ENCODE results near the gene GARIN5B.

The GARIN5B gene

GRCh38 chr19:55387736-55388497 lies 24.9 kb upstream of the GARIN5B start:
- DNase-seq, result no peak

DNA sequence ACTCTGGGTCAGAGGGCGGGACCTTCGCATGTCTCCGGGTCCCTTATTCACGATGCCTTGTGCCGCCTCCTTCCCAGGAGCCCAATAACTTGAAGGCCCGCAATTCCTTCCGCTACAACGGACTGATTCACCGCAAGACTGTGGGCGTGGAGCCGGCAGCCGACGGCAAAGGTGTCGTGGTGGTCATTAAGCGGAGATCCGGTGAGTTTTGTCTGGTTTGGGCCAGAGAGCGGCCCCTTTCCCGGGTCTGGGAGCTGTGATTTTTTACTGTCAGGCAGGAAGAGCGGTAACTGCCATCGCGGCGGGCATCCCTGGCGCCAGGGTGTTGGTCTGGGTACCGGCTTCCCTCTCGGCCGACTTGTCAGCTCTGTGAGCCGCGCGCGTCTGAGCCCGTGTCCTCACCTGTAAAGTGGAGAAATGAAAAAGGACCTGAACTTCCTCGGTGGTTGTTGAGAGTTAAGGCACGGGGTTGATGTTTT lies 23.5 kb upstream of the GARIN5B start:
- DNase-seq, result no peak

GRCh38 chr19:55385724-55386492 lies 22.8 kb upstream of the GARIN5B start, which contains the start of gene RPL28:
TSS of gene RPL28 (plus strand) at chr19:55385932. CDS start at chr19:55386358, 426 bp downstream.
- peak; percentile 98 for DNase-seq

DNA sequence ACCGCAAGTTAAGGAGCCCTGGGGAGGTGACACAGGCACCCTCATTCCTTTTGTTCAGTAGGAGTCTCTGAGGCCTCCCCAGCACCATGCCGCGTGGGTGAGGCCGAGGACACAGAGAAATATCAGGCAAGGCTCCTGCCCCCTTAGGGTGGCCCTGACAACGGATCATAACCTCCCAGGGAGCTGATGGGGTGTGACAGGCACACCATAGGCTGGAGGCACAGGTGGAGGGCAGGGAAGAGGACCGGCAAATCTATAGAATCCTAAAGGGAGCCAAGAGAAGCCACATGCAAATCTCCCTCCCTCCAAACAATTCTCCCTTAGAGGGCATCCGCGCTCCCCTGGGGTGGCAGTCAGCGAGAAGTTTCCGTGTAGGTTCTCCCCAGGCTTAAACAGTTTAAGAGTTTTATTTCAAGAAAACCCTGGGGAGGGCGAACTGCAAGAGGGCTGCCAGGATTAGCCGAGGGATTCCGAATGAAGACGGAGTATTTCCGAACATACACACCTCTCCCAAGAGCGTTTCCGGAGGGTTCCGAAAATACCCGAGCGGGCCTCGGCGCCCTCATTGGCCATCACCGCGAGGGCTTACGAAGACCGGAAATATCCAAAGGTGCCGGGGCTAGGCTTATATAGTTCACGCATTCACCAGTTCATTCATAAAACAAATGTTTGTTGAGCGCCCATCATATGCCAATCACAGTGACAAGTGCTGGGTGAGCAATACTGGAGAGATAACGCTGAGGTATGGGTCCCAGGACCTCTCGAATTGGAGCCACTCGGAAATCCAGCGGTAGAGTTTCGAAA lies 22.1 kb upstream of the GARIN5B start:
- peak; percentile 92 for DNase-seq

DNA sequence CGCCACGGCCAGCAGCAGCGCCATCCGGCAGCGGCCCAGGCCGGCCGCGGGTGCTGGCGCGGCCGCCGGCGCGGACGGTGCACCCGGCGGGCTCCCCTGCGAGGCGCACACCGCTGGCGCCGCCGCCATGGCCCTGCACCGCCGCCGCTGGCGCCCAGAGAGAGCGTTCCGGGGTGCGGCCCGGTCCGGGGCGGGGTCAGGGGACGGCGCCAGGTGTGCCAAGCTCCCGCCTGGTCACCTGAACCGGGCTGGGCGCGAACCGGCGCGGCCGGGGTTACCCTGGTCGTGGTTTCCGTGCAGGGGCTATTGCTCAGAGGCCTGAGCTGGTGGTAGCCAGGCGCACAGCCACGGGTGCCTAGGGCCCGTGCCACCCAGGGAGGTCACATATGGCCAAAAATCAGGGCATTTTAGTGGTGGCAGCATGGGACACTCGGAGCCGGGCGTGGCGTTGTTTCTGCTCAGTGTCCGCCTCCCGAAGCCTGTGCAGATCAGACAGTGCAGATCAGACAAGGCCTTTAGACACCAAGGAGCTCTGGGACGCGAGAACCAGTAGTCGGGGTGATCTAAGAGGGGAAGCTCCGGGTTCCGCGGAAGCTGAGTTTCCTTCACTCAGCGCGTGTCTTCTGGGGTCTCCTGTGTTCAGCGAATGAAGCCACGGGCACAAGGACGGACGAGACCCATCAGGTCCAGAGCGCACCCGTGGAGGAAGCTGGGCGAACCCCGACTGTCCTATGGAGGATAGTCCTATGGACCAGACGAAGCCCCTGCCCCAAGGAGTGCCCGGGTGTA lies 21.3 kb upstream of the GARIN5B start, which contains the start of gene TMEM238:
TMEM238 (minus strand) TSS at position 162 of the 789 bp plus-strand sequence; CDS start at position 129, 33 bp downstream.
- DNase-seq, result peak; percentile 72

- DNase-seq, result peak; percentile 82
These were observed 20.4 kb upstream of the GARIN5B start for GRCh38 chr19:55383279-55384130.

DNA sequence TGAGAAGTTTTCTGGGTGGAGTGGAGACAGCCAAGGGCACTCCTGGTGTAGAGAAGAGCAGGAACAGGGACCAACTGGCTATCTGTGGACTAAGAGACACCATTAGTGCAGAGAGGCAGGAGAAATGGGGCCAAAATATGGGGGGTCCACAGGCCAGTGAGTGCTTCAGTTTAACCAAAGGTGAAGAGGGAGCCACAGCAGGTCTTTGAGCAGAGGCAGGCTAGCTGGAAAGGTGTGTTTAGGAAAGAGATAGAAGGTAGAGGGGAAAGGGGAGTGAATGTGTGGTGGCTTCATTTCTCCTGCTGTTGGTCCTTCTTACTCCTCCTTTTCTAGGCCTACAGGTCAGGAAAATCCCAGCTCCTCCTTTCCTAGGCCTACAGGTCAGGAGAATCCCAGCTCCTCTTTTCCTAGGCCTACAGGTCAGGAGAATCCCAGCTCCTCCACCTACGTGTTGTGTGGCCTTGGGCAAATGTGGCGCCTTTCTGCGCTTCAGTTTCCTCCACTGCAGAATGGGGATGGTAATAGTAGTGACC lies 19.5 kb upstream of the GARIN5B start:
- no peak for DNase-seq

- no peak for DNase-seq
These were observed 19.0 kb upstream of the GARIN5B start for GRCh38 chr19:55382013-55382412.

GRCh38 chr19:55379174-55379573 lies 16.1 kb upstream of the GARIN5B start:
- DNase-seq, result no peak

- DNase-seq, result no peak
These were observed 14.5 kb upstream of the GARIN5B start for GRCh38 chr19:55377356-55378131.

- no peak for DNase-seq
These were observed 13.3 kb upstream of the GARIN5B start, which contains the start of gene TMEM190 for GRCh38 chr19:55376241-55376933. TSS of gene TMEM190 (plus strand) at chr19:55376826. CDS start at chr19:55376854, 28 bp downstream.

- no peak for DNase-seq
These were observed 11.1 kb upstream of the GARIN5B start for GRCh38 chr19:55373993-55374757.

- DNase-seq, result no peak
These were observed 10.4 kb upstream of the GARIN5B start for GRCh38 chr19:55373306-55373992.

- DNase-seq, result no peak
These were observed 9.4 kb upstream of the GARIN5B start for GRCh38 chr19:55372316-55373081.

DNA sequence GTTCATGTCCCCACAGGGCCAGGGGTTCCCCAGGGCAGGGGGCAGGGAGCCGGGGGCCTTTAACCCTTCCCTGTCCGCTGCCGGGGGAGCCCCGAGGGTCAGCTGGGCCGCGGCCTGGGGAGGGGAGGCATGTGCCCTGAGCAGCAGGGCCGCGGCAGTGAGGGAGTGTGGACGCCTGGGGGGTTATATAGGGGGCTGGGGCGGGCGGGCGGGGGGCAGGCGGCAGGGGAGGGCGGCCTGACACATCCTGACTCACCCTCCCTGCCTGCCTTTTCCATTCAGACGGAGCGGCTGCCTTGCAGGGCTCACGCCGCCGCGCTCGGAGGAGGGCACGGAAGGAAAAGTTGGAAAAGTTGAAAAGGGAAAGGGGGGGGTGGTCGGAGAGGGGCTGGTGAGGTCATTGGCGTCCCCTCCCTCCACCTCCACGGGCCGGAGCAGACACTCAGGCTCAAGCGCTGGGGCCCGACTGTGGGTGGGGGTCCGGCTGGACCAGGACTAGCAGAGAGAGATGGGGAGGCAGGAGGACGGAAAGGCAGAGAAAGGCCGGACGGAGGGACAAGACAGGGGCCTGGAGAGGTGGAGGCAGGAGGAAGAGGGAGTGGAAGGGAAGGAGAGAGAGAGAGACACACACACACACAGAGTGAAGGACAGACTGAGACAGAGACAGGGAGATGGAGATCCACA lies 7.4 kb upstream of the GARIN5B start, which contains the start of gene IL11:
IL11 (minus strand) TSS at position 159 of the 684 bp plus-strand sequence; CDS start at position 6, 153 bp downstream.
- no peak for DNase-seq

GRCh38 chr19:55369653-55370304 lies 6.7 kb upstream of the GARIN5B start:
- DNase-seq, result no peak
